SK-MEL-5 (cell line): ENCODE measurements around the gene GRXCR2. TPM values are rescaled to one million over a fixed set of nuclear protein-coding genes. Genes with fewer than 3 reads are reported as not detected.

ENCODE experiments used
- DNase-seq: peaks from one replicate; pipeline ENCODE4 v3.0.0-alpha.2; 2016; ENCODE audit warnings: low read depth, low spot score
- in situ Hi-C: cut with HindIII; loops from 2 replicates; pipeline ENCODE4 v1.10.0; 2016; ENCODE audit warnings: low sequenced_read_pairs, high pct_unique_total_duplicates, low pct_unique_long_range_greater_than_20kb
- polyA plus RNA-seq, 2 experiments: library from polyadenylated mRNA; depleted of rRNA; stranded (reverse); fragments of >200 nt; gene quantifications; 2 replicates each; pipeline ENCODE4 v1.2.3, GENCODE V29; 2015
- total RNA-seq: library from RNA; depleted of rRNA; stranded (reverse); fragments of >200 nt; shearing (Covaris generic); gene quantifications from 2 replicates; pipeline ENCODE4 v1.2.3, GENCODE V29; 2014; rRNA removed

The GRXCR2 gene, protein sequence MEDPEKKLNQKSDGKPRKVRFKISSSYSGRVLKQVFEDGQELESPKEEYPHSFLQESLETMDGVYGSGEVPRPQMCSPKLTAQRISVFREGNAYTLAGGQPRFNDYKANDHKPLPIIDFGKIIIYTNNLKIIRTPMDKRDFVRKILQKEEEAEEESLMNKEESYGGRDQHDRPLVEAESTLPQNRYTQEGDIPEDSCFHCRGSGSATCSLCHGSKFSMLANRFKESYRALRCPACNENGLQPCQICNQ
- total RNA-seq, result not detected in 2 replicates
- polyA plus RNA-seq (2015; cell fraction: cytosol; rRNA removed), result not detected in 2 replicates
- not detected in 2 replicates for polyA plus RNA-seq (2015; cell fraction: nucleus; rRNA removed)

DNA sequence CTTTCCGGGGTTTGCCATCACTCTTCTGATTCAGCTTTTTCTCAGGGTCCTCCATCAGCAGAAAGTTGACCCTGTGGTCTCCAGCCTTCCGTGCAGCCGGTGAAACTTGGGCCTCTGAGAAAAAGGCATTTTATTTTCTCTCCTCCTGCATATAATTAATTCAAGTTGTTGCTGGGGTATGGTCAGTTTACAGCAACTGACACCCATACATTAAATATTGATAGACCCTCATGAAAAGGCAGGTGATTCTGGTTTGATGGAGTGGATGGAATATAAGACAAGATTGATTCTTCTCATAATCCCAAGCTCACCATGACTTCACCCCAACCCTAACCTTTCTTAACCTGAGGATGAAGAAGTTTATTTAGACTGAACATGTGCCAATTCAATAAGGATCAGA is at the start of gene GRXCR2:
Gene GRXCR2, minus strand, starts transcription at position 101 of the 400 bp plus-strand sequence. Its CDS starts 46 bp downstream, at position 55.
- DNase-seq, result no peak
- in situ Hi-C loops, result no loop called here

DNA sequence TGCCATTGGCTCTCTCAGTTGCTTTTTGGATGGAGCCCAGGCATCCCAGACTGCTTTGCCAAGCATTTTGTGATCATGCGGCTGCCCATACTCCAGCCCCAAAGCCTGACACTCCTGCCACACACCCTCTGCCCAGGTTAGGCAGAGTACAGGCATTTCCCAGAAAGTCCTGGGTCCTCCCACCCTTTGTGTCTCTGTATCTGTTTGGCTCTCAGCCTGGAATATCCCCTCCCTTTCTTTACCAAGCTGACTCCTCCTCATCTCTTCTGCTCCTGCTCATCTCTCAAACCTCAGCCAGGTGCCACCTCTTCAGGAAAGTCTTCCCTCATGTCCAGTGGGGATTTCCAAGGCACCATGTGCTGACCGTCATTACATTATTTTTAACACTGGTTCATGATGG is 49.2 kb upstream of the GRXCR2 start:
- no peak for DNase-seq
- in situ Hi-C loops, result no loop called here

DNA sequence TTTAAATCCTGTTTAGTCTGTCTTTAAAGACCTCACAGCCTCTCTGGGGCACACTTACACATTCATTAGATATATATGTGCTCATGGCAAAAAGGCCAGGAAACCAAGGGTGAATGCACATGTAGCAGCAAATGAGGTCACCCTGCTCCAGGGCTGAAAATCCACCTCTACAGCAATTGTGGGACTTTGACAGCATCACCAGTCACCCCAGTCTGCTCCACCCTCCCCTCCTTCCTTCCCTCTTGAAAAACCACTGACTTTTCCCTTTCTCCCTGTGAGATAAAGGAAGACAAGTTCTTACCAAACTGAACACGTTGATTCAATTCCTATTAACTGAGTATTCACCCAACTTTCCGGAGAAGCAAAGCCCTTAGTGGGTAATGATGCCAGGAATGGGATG is 48.4 kb upstream of the GRXCR2 start:
- DNase-seq, result no peak
- in situ Hi-C loops, result no loop called here

DNA sequence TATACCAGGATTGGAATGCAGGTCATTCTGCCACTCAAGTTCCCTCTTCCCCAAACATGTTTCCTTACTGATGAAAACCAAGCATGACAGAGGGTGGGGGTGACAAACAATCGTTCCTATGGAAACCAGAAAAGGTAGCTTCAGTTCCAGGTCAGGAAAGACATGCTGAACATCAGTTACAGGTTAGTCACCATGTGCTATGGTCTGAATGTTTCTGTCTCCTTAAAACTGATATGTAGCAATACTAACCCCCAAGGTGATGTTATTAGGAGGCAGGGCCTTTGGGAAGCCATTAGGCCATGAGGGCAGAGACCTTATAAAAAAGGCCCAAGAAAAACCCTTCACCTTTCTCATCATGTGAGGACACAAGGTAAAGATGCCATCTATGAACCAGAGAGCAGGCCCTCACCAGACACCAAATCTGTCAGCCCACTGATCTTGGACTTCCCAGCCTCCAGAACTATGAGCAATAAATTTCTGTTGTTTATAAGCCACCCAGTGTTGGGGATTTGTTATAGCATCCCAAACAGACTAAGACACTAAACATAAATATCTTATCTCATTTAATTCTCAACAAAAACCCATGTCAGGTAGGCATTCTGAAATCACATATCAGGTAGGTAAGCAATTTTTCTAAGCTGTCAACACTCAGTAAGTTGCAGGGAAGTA is 47.9 kb upstream of the GRXCR2 start:
- in situ Hi-C loops, result no loop called here
- no peak for DNase-seq

DNA sequence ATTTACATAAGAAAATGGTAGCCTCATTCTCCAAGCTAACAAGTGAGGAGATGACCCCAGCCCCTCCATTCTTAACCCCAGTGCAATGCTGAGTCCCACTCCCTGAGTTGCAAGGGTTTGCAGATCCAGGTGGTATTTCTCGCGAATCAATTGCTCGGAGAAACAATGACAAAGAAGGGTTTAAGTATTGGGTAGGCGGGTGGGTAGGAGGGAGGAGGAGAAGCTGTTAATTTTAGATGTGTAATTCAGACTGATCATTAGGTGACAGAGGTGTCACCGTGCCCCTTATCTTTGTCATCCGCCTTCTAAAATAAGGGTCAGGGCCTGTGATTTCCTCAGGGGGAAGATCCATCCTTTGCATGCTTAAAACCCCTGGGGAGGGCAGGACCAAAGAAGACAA is 46.6 kb upstream of the GRXCR2 start:
- in situ Hi-C loops, result no loop called here
- DNase-seq, result no peak

DNA sequence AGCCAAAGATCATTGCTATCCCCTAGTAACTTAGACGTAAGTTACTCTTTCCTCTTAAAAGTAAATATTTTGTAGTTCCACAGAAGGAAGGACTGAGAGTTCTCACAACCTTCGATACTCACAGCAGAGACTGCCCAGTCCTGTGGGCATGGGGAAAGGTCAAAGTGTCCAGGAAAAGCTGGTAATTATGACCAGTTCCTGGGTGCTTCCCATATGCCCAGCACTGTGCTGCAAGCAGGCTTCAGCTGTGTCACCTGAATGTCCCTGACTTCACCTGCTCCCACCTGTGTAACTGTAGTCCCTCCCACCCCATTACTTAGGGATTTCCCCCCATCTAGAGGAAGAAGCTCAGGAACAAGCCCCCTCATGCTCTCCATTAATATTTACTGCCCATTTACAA is 45.6 kb upstream of the GRXCR2 start:
- no peak for DNase-seq
- in situ Hi-C loops, result no loop called here

DNA sequence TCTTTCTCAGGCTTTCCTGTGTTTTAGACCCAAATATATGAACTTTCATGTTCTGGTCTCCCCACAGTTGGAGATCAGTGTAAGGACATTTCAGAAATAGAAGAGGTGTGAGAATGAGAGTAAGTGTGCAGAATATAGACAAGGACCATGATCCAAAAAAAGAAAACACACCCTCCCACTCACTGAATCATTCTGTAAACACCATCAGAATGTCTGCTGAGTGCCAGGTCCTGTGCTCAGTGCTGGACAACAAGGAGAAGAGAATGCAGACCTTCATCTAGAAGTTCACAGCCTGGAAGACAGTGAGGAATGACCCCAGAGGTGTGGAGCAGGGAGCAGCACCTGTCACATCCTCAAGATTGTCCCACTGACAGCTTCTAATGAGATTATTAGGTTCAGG is 44.5 kb upstream of the GRXCR2 start:
- DNase-seq, result no peak

DNA sequence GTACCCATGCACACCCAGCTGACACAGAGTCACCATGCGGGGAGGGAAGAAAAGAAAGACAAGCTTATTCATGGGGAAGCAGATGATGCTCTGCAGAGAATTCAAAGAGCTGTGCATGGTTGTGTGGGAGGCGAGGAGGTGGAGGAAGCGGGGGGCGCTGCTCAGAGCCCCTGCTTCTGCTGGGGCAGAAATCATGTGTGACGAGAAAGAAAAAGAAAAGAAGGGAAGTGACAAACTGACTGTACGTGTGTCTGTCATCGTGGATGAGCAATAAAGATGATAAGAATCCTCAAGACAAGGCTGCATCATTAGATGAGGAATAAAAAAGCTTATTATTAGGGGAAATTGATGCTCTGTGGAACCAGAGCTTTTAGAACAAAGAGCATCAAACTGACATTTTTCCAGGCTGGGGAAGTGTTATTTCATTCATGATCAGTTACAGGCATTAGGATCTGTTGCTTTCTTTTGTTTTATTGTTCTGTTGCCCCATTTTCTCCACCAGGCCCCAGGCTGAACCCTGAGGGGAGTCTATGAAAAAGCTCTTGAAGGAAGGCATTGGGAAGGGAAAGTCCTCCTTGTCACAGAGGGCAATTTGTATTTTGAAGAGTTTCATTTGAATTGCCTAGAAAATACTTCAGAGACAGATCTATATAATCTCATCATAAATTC is 43.3 kb upstream of the GRXCR2 start:
- DNase-seq, result no peak
- in situ Hi-C loops, result no loop called here

More for the DNA sequence above, 44.5 kb upstream of the GRXCR2 start:
- in situ Hi-C loops, result no loop called here

DNA sequence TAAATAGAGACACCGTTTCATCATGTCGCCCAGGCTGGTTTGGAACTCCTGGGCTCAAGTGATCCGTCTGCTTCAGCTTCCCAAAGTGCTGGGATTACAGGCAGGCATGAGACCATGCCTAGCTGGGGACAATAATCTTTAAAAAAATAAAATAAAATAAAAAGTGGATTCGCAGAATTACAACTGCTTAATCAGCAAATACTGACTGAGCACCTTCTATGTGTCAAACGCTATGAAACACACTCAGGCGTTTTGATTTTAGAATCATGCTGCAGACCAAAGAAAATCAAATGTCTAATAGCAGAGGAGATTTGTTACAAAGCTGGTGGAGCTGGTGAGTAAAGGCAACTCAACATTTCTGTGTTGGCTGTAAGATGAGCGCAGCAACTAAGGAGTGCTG is 40.9 kb upstream of the GRXCR2 start:
- in situ Hi-C loops, result no loop called here
- DNase-seq, result no peak

DNA sequence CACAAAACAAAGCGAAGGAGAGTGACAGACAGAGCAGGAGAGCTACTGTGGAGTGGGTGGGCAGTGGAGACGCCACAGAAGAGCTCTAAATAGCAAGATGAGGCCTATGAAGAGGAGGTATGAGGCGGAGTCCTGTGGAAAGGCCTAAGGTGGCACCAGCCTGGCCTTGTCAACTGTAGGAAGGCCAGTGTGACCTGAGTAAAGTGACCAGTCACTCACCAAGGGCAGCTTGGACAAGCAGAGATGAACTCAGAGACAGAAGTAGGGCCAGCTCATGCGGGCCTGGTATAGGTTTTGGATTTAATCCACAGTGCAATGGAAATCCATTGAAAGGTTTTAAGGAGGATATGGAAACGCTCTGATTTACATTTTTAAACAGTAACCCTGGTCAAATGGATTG is 39.8 kb upstream of the GRXCR2 start:
- no peak for DNase-seq
- in situ Hi-C loops, result no loop called here

DNA sequence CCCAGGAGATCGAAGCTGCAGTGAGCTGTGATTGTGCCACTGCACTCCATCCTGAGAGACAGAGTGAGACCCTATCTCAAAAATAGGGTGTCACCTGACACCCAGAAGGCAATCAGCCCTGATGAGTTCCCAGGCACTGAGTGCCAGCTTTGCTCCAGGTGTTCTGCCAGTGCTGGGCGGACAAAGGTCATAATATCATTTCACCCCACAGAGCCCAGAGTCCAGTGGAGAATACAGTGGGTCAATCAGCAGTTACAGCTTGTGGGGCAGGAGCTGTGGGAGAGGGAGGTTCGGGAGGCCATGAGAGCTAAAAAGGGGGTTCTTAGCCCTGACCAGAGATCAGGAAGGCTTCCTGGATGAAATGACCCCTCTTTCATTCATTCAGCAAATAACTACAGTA is 39.2 kb upstream of the GRXCR2 start:
- no peak for DNase-seq
- in situ Hi-C loops, result no loop called here

DNA sequence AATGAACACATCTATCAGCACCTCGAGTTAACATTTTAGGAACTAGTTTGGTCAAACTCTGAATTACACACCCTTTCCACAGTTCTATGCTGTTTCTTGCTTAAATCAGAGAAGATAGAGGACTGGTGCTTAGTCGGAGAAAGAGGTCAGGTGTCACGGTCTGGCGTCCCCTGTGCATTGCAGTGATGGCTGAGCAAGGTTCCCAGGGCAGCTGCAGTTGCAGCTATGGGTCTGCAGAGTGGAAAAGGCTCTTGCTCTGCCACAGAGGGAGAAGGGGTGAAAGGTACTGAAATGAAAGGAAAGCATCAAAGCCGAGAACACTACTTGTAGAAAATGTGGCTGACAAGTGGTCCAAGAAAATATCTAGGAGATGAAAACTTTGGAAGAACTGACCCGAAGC is 38.4 kb upstream of the GRXCR2 start:
- in situ Hi-C loops, result no loop called here
- no peak for DNase-seq

DNA sequence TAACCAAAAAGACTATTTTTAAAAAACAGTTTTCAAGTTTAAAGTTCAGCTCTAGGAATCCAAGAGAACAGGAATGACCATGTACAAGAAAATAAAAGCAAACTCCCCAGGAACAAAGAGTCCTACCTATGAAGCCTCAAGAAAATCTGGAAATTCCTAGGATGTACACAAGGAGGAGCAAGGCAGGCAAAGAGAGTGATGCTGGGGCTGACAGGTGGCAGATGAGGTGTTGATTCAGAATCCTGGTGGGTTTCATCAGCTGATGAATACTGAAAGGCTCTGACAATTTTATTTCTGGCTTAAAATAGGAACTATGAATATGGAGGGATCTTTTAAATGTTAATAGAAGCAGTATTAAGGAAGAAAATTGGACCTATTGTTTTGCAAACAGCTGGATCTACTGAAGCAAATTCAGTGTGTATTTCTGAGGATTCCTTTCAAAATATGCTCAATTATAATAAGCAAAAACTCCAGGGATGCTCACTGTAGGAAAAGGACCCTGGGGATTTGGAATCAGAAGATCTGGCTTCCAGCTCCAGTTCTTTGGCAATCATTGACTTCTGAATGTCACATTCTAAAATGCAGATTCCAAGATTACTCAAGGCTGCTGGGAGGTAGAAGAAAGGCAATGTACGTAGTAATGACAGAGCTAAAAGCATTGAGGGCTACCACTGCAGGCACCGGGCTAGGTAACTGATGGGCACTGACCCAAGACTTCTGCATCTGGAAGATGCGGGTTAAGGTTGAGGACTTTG is 35.6 kb upstream of the GRXCR2 start:
- in situ Hi-C loops, result no loop called here
- peak; percentile 10 for DNase-seq

DNA sequence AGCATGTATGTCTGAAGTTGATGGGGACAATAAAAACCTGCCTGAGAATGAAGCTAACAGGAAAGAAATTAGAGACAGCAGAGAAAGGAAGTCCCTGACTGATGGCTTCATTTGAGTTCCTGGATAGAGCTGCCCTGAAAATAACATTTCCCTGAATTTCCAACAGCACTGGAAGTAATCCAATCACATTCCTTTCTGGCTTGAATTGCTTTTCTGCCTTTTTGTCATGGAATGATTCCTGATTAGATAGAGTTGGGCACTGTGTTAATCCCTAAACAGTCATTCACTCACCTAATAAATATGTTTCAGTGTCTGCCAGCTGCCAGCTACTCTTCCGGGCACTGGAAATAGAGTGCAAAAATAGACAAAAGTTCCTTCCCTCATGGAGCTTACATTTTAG is 33.6 kb upstream of the GRXCR2 start:
- in situ Hi-C loops, result no loop called here
- no peak for DNase-seq

DNA sequence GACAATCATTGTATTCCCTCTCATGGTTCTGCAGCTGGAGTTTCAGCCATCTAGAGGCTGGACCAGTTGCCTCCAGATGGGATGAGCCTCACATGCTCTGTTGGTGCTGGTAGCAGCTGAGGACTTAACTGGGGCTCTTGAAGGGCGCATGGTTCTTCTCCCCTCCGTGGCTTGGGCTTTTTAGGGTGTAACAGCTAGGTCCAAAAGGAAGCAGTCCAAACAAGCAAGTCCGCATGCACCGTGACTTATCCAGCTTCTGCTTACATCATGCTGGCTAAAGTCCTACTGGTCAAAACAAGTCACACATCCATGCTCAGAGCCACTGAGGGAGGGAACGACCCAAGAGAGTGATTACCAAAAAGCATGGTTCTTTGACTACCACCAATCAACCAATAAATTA is 31.9 kb upstream of the GRXCR2 start:
- in situ Hi-C loops, result no loop called here
- no peak for DNase-seq

DNA sequence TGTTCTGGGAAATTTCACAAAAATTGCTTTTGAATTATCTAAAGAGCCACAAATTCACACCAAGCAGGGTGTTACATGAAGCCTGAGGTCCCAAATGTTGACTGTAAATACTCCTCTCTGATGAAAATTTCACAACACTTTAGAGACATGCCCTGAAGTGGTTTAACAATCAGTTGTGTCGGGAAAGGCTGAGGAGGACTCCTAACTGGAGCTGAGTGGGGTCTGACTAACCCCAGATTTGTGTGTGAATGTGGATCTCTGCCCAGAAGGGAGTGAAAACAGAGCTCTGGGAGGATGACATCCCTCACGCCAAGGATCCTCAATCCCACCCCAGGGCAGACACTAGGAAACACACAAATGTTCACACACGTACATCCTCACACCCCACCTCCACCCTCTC is 31.1 kb upstream of the GRXCR2 start:
- in situ Hi-C loops, result no loop called here
- no peak for DNase-seq

DNA sequence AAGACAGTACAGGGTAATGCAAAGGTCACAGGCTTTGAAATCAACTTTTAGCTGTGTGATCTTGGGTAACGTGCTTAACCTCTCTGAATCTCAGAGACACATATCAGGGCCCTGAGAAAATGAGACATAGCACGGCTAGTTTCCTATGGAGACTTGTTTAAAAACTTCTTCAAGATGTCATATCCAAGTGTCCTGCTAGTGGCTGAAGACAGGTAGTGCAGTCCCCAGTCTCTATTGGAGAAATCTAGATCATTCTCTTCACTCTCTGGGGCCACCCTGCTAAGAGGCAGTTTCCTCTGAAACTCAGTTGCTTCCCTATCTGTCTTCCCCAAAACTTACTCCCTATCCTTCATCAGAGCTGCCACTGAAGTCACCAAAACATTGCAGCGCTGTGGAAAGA is 30.3 kb upstream of the GRXCR2 start:
- in situ Hi-C loops, result no loop called here
- peak; percentile 30 for DNase-seq

DNA sequence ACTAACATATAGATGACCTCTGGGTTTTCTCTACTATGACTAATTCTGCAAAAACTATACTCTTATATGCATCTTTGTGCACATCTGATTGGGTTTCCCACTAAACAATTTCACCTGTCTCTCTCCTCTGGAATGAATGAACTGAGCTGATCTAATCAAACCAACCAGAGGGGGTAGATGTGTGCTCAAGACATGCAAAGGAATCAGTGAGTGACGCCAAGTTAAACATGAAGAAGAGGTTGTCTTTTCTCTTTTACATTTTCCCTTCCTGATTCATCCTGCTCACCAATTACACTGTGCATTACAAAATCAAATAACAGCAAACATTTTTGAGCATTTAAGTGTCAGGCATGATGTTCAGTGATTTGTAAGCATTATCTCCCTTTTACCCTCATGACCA is 29.6 kb upstream of the GRXCR2 start:
- in situ Hi-C loops, result no loop called here
- DNase-seq, result no peak
